Loucy (cell line): Measurements from ENCODE around the gene BCORL1.
A peak's percentile ranks its signal among the peaks of the same experiment; 100 is the strongest.

Experiments used
- H2AFZ ChIP-seq: fragments of 200-600 bp; sonication (generic); 2 replicates; pipeline ENCODE4 v1.6.0; 2016; ENCODE audit warnings: antibody characterized with exemption, mild to moderate bottlenecking, low read length, moderate library complexity
- H3F3A ChIP-seq: fragments of 200-600 bp; 2 replicates; pipeline ENCODE4 v1.6.0; 2016; ENCODE audit warnings: antibody characterized with exemption, low read depth, mild to moderate bottlenecking
- H3K27me3 ChIP-seq: fragments of 200-600 bp; sonication (generic); 2 replicates; pipeline ENCODE4 v1.6.1; 2014; ENCODE audit warnings: low read length, mild to moderate bottlenecking; ENCODE audit not compliant: insufficient read depth, poor library complexity, severe bottlenecking
- H3K36me3 ChIP-seq: fragments of 200-600 bp; sonication (generic); 2 replicates; pipeline ENCODE4 v1.6.1; 2016; ENCODE audit warnings: low read length; ENCODE audit not compliant: insufficient read depth
- H3K4me1 ChIP-seq: fragments of 200-600 bp; sonication (generic); 2 replicates; pipeline ENCODE4 v1.5.1; 2014; ENCODE audit warnings: low read length, mild to moderate bottlenecking; ENCODE audit not compliant: insufficient read depth, poor library complexity, severe bottlenecking
- H3K4me2 ChIP-seq: fragments of 200-600 bp; sonication (generic); 2 replicates; pipeline ENCODE4 v1.6.0; 2014; ENCODE audit warnings: antibody characterized with exemption, low read length, low read depth, mild to moderate bottlenecking; ENCODE audit not compliant: poor library complexity, severe bottlenecking
- H3K4me3 ChIP-seq: fragments of 200-600 bp; sonication (generic); 2 replicates; pipeline ENCODE4 v1.5.1; 2014; ENCODE audit warnings: low read length, mild to moderate bottlenecking, mixed read lengths; ENCODE audit not compliant: poor library complexity, severe bottlenecking
- H3K79me2 ChIP-seq: fragments of 200-600 bp; sonication (generic); 2 replicates; pipeline ENCODE4 v1.6.1; 2014; ENCODE audit warnings: low read length; ENCODE audit not compliant: insufficient read depth
- H3K9ac ChIP-seq: fragments of 200-600 bp; sonication (generic); 2 replicates; pipeline ENCODE4 v1.6.0; 2014; ENCODE audit warnings: mild to moderate bottlenecking, low read depth, low read length, moderate library complexity; ENCODE audit not compliant: poor library complexity, severe bottlenecking
- H3K9me2 ChIP-seq: fragments of 200-600 bp; sonication (generic); replicated peaks from 2 replicates; pipeline ENCODE4 v1.6.1; 2016; ENCODE audit warnings: low read depth, low read length, mixed read lengths
- H3K9me3 ChIP-seq: fragments of 200-600 bp; sonication (generic); 2 replicates; pipeline ENCODE4 v1.6.1; 2014; ENCODE audit warnings: mild to moderate bottlenecking, antibody characterized with exemption, low read length, low read depth; ENCODE audit not compliant: insufficient read depth
- H4K20me1 ChIP-seq: fragments of 200-600 bp; sonication (generic); 2 replicates; pipeline ENCODE4 v1.6.0; 2014; ENCODE audit warnings: antibody characterized with exemption, low read length, mild to moderate bottlenecking; ENCODE audit not compliant: insufficient read depth, poor library complexity, severe bottlenecking
- CTCF ChIP-seq: fragments of 200-600 bp; sonication (generic); conservative IDR thresholded peaks from 2 replicates; pipeline ENCODE4 v1.5.1; 2014; ENCODE audit warnings: mild to moderate bottlenecking, antibody characterized with exemption, low read length
- EZH2phosphoT487 ChIP-seq: fragments of 200-600 bp; IDR thresholded peaks from 2 replicates; pipeline ENCODE4 v1.6.1; 2018; ENCODE audit warnings: antibody characterized with exemption, mild to moderate bottlenecking, moderate library complexity, borderline replicate concordance

The BCORL1 gene

GRCh38 chrX:129981200-129981553, 1.3 kb upstream of the BCORL1 start:
- Histone ChIP-seq H3K9me2 (no peaks in the 10 kb centered on the region), H4K20me1 (peaks cover 18% of the 10 kb centered on the region), H3K4me3 (peak overlapping the region; percentile 82), H3K9me3 (no peaks in the 10 kb centered on the region), H3K4me2 (peak overlapping the region; percentile 76), H3K79me2 (peaks cover 20% of the 10 kb centered on the region), H2AFZ (no peak overlapping the region), H3F3A (peaks cover 3% of the 10 kb centered on the region; the same call in 1 of the 2 replicates), H3K4me1 (peaks cover 30% of the 10 kb centered on the region), H3K36me3 (no peaks in the 10 kb centered on the region), H3K27me3 (no peaks in the 10 kb centered on the region), H3K9ac (peak overlapping the region; percentile 90)
- TF ChIP-seq CTCF (no peak), EZH2phosphoT487 (no peak)

GRCh38 chrX:129981752-129982299, 609 bp upstream of the BCORL1 start:
- Histone ChIP-seq H3K4me1 (peaks cover 26% of the 10 kb centered on the region), H3K9ac (peak overlapping the region; percentile 90), H3K9me2 (no peaks in the 10 kb centered on the region), H3K9me3 (no peaks in the 10 kb centered on the region), H3K27me3 (no peaks in the 10 kb centered on the region), H3K36me3 (no peaks in the 10 kb centered on the region), H3K4me3 (peak overlapping the region; percentile 82), H3K79me2 (peaks cover 26% of the 10 kb centered on the region), H2AFZ (no peak overlapping the region), H3F3A (peaks cover 3% of the 10 kb centered on the region; the same call in 1 of the 2 replicates), H4K20me1 (peaks cover 22% of the 10 kb centered on the region), H3K4me2 (peak overlapping the region; percentile 76)
- no peak for TF ChIP-seq EZH2phosphoT487
- no peak for TF ChIP-seq CTCF

GRCh38 chrX:129983575-129984110, 1.2 kb downstream of the BCORL1 start:
- H3F3A ChIP-seq, result no peaks in the 10 kb centered on the region
- no peaks in the 10 kb centered on the region for H3K9me2 ChIP-seq
- H4K20me1 ChIP-seq, result peaks cover 34% of the 10 kb centered on the region
- no peaks in the 10 kb centered on the region for H3K9me3 ChIP-seq
- no peaks in the 10 kb centered on the region for H3K27me3 ChIP-seq
- H3K9ac ChIP-seq, result no peak overlapping the region
- no peaks in the 10 kb centered on the region for H3K36me3 ChIP-seq
- no peak overlapping the region for H3K4me3 ChIP-seq
- H3K4me2 ChIP-seq, result no peak overlapping the region
- H2AFZ ChIP-seq, result no peak overlapping the region
- H3K79me2 ChIP-seq, result peaks cover 44% of the 10 kb centered on the region
- no peak for TF ChIP-seq EZH2phosphoT487
- TF ChIP-seq CTCF, result no peak
- peaks cover 14% of the 10 kb centered on the region for H3K4me1 ChIP-seq
